ENCODE results near the gene NDE1.
A peak's percentile ranks its signal among the peaks of the same experiment; 100 is the strongest.

The NDE1 gene

GRCh38 chr16:15677447-15677846 lies 27.4 kb downstream of the NDE1 start:
- DNase-seq (ENCODE audit: low read depth), result no peak
- no peak overlapping the region for H3K4me3 ChIP-seq (ENCODE audit: low read depth, low read length)
- TF ChIP-seq MYC (IDR thresholded peaks at IDR 0.05; ENCODE audit: low read depth, low read length) (no peak), CTCF (IDR thresholded peaks at IDR 0.05; ENCODE audit: low read depth, low read length) (no peak), MAX (IDR thresholded peaks at IDR 0.05; ENCODE audit: low read depth, low read length) (no peak), POLR2A (IDR thresholded peaks at IDR 0.05; ENCODE audit: extremely low read depth, insufficient read length) (no peak)

GRCh38 chr16:15682105-15682570 lies 32.1 kb downstream of the NDE1 start:
- no peak overlapping the region for H3K4me3 ChIP-seq (ENCODE audit: low read depth, low read length)
- peak; percentile 53 for TF ChIP-seq CTCF (IDR thresholded peaks at IDR 0.05; ENCODE audit: low read depth, low read length)
- peak; percentile 44 for TF ChIP-seq MYC (IDR thresholded peaks at IDR 0.05; ENCODE audit: low read depth, low read length)
- peak; percentile 63 for TF ChIP-seq MAX (IDR thresholded peaks at IDR 0.05; ENCODE audit: low read depth, low read length)
- no peak for TF ChIP-seq POLR2A (IDR thresholded peaks at IDR 0.05; ENCODE audit: extremely low read depth, insufficient read length)
- peak; percentile 70 for DNase-seq (ENCODE audit: low read depth)

DNA sequence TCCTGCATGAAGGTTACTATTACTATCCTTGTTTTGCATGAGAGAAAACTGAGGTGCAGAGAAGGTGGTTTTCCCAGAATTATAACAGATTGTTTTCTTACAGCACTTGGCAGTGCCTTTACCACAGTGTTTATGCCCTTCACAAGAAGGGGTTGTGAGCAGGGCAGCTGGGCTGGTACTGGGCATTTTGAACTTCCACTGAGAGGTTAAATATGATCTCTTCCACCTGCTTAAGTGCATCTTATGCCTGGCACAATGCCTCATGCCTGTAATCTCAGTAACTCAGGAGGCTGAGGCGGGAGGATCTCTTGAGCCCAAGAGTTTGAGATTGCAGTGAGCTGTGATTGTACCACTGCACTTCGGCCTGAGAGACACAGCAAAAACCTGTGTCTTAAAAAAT lies 36.2 kb downstream of the NDE1 start:
- no peak for DNase-seq (ENCODE audit: low read depth)
- H3K4me3 ChIP-seq (ENCODE audit: low read depth, low read length), result no peak overlapping the region
- no peak for TF ChIP-seq MAX (IDR thresholded peaks at IDR 0.05; ENCODE audit: low read depth, low read length)
- no peak for TF ChIP-seq CTCF (IDR thresholded peaks at IDR 0.05; ENCODE audit: low read depth, low read length)
- no peak for TF ChIP-seq MYC (IDR thresholded peaks at IDR 0.05; ENCODE audit: low read depth, low read length)
- no peak for TF ChIP-seq POLR2A (IDR thresholded peaks at IDR 0.05; ENCODE audit: extremely low read depth, insufficient read length)

- no peak for DNase-seq (ENCODE audit: low read depth)
Measured at GRCh38 chr16:15689290-15689689, 39.2 kb downstream of the NDE1 start.

GRCh38 chr16:15690296-15690695 lies 40.3 kb downstream of the NDE1 start:
- no peak for DNase-seq (ENCODE audit: low read depth)
- no peak overlapping the region for H3K4me3 ChIP-seq (ENCODE audit: low read depth, low read length)
- TF ChIP-seq POLR2A (IDR thresholded peaks at IDR 0.05; ENCODE audit: extremely low read depth, insufficient read length) (no peak), MYC (IDR thresholded peaks at IDR 0.05; ENCODE audit: low read depth, low read length) (no peak), CTCF (IDR thresholded peaks at IDR 0.05; ENCODE audit: low read depth, low read length) (no peak), MAX (IDR thresholded peaks at IDR 0.05; ENCODE audit: low read depth, low read length) (no peak)

More at GRCh38 chr16:15689290-15689689, 39.2 kb downstream of the NDE1 start:
- TF ChIP-seq MYC (IDR thresholded peaks at IDR 0.05; ENCODE audit: low read depth, low read length), result no peak
- TF ChIP-seq CTCF (IDR thresholded peaks at IDR 0.05; ENCODE audit: low read depth, low read length), result no peak
- no peak for TF ChIP-seq MAX (IDR thresholded peaks at IDR 0.05; ENCODE audit: low read depth, low read length)
- no peak for TF ChIP-seq POLR2A (IDR thresholded peaks at IDR 0.05; ENCODE audit: extremely low read depth, insufficient read length)
- no peak overlapping the region for H3K4me3 ChIP-seq (ENCODE audit: low read depth, low read length)
